Endothelial cell of umbilical vein (primary cell): ENCODE measurements around the gene BRD3.

Experiments
- EZH2 ChIP-seq: IDR thresholded peaks from 2 replicates; pipeline ENCODE4 v1.6.1; 2012; ENCODE audit warnings: borderline replicate concordance, low read depth, mild to moderate bottlenecking, moderate library complexity, low read length, inconsistent platforms; ENCODE audit not compliant: severe bottlenecking
- FOS ChIP-seq: IDR thresholded peaks from 2 replicates; pipeline ENCODE4 v1.6.1; 2011; ENCODE audit warnings: mild to moderate bottlenecking, low read length, moderate library complexity, borderline replicate concordance; ENCODE audit not compliant: insufficient read depth
- GATA2 ChIP-seq: IDR thresholded peaks from 2 replicates; pipeline ENCODE4 v1.7.0; 2011; ENCODE audit warnings: low read depth, mild to moderate bottlenecking, moderate library complexity, mixed read lengths, low read length; ENCODE audit not compliant: insufficient read length, insufficient read depth
- JUN ChIP-seq: IDR thresholded peaks from 2 replicates; pipeline ENCODE4 v1.6.1; 2011; ENCODE audit warnings: borderline replicate concordance, low read depth; ENCODE audit not compliant: insufficient read length, insufficient read depth
- MYC ChIP-seq: IDR thresholded peaks from one replicate; pipeline ENCODE4 v1.6.1; 2011; ENCODE audit warnings: mild to moderate bottlenecking, low read depth, low read length
- POLR2A ChIP-seq: IDR thresholded peaks from 2 replicates; pipeline ENCODE4 v1.6.1; 2012; ENCODE audit warnings: low read depth, mild to moderate bottlenecking, control low read depth, low read length
- POLR2AphosphoS5 ChIP-seq: IDR thresholded peaks from 2 replicates; pipeline ENCODE4 v1.6.1; 2012; ENCODE audit warnings: low read depth, mild to moderate bottlenecking, control low read depth, low read length, moderate library complexity; ENCODE audit not compliant: insufficient read depth
- TF ChIP-seq, protein P1 (sequence below), 2 donors: IDR thresholded peaks; 1 replicate in 1 of 2; 2 replicates in 1 of 2; pipeline ENCODE4 v1.5.1; 2011; ENCODE audit warnings: low read length in 2 of 2, mild to moderate bottlenecking in 2 of 2, moderate library complexity in 2 of 2, control low read depth in 1 of 2, inconsistent platforms in 1 of 2, low read depth in 1 of 2; ENCODE audit not compliant: insufficient read depth in 1 of 2; ENCODE audit errors: extremely low read depth in 1 of 2
- TF ChIP-seq, protein P2 (sequence below): IDR thresholded peaks from 2 replicates; pipeline ENCODE4 v1.6.1; 2011; ENCODE audit not compliant: insufficient read depth, insufficient read length

DNA sequence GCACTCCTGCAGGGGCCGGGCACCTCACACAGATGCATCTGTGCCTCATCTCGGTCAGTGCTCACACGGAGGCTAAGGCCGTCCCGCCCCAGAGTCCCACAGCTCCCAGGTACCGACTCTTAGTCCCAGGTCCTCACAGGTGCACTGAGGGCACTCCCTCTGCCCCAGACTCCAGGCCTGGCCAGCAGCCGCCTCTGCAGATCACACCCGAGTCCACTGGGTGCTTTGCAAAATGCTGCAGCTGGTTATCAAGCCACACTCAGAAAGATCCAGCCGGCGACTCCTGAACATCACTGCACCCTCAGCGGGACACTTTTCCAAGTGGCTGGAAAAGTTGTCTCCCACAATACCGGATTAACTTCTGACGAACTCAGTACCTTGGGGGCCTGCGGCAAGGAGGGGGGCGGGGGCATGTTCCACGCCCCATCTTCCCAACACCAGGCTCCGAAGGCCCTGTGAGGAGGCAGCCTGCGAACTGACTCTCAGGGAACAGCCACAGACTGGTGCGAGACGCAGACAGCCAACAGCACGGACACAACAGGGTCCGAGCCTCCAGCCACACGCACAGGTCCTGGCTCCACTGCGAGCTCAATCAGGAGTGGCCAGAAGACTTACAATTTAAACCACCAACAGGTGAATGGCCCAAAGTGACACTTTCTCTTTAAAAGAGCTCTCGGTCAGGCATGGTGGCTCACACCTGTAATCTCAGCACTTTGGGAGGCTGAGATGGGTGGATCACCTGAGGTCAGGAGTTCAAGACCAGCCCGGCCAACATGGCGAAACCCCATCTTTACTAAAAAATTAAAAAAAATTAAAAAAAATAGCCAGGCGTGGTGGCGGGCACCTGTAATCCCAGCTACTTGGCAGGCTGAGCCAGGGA is 4.0 kb downstream of the BRD3 start:
- TF ChIP-seq POLR2A, result no peak
- TF ChIP-seq, protein P1, sequence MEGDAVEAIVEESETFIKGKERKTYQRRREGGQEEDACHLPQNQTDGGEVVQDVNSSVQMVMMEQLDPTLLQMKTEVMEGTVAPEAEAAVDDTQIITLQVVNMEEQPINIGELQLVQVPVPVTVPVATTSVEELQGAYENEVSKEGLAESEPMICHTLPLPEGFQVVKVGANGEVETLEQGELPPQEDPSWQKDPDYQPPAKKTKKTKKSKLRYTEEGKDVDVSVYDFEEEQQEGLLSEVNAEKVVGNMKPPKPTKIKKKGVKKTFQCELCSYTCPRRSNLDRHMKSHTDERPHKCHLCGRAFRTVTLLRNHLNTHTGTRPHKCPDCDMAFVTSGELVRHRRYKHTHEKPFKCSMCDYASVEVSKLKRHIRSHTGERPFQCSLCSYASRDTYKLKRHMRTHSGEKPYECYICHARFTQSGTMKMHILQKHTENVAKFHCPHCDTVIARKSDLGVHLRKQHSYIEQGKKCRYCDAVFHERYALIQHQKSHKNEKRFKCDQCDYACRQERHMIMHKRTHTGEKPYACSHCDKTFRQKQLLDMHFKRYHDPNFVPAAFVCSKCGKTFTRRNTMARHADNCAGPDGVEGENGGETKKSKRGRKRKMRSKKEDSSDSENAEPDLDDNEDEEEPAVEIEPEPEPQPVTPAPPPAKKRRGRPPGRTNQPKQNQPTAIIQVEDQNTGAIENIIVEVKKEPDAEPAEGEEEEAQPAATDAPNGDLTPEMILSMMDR (IDR thresholded peaks at IDR 0.05; ENCODE audit: extremely low read depth in 1 of 2, insufficient read depth in 1 of 2, low read depth in 1 of 2, low read length in 2 of 2), result no peak
- TF ChIP-seq MYC, result no peak
- no peak for TF ChIP-seq EZH2
- TF ChIP-seq JUN, result no peak
- TF ChIP-seq, protein P2, sequence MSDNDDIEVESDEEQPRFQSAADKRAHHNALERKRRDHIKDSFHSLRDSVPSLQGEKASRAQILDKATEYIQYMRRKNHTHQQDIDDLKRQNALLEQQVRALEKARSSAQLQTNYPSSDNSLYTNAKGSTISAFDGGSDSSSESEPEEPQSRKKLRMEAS, result no peak
- no peak for TF ChIP-seq POLR2AphosphoS5
- no peak for TF ChIP-seq GATA2
- TF ChIP-seq FOS, result no peak
